Fibroblast of villous mesenchyme (primary cell): ENCODE measurements around the gene C22orf15. TPM values are rescaled to one million over a fixed set of nuclear protein-coding genes. Genes with fewer than 3 reads are reported as not detected.

Experiments
- DNase-seq: peaks from one replicate; pipeline ENCODE4 v3.0.0-alpha.2; 2010; ENCODE audit warnings: low read depth
- H3K4me3 ChIP-seq: 2 replicates; pipeline ENCODE4 v1.5.1; 2011; ENCODE audit warnings: low read depth, mild to moderate bottlenecking, low read length
- total RNA-seq: library from RNA; depleted of rRNA; stranded (reverse); fragments of >200 nt; gene quantifications from 2 replicates; pipeline ENCODE4 v1.2.3, GENCODE V29; 2012
- TF ChIP-seq, protein P1 (sequence below): IDR thresholded peaks from 2 replicates; pipeline ENCODE4 v1.5.1; 2012; ENCODE audit warnings: low read depth, mild to moderate bottlenecking, low read length; ENCODE audit not compliant: insufficient read depth

The C22orf15 gene
- total RNA-seq, 1 donor = 0.43 TPM

DNA sequence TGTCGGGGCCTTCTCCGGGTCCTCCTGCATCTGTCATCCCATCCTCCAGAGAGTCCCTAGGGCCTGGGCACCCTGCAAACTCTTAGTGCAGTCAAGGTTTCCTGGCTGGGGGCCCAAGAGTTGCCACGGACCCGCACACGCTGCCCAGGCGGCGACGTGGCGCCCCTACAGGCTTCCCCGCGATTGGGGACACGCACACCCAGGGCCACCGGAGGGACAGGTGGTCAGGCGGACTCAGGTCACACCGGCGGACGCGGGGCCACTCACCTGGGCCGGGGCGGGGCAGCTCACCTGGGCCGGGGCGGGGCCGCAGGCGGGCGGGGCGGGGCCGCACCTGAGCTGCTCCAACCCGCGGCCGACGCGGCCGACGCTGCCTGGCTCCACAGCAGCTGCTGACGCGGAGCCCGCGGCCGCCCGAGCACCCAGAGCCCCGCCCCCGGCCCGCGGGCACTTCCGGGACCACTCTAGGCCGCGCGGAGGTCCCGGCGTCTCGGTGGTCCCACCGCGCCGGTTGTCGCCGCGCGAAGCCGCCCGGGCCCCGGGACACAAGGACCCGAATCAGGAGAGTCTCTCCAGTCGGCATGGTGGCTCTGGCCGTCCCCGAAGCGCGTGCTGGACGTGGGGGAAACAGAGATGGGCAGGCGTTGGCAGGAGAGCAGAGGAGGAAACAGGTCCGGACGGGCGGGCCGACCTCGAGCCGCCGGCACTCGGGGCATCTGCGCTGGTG lies 11.9 kb upstream of the C22orf15 start, which contains the start of gene ZNF70:
Gene ZNF70, minus strand, starts transcription at position 399 of the 727 bp plus-strand sequence. CDS start 5,972 bp downstream, outside the sequence.
- TF ChIP-seq, protein P1, sequence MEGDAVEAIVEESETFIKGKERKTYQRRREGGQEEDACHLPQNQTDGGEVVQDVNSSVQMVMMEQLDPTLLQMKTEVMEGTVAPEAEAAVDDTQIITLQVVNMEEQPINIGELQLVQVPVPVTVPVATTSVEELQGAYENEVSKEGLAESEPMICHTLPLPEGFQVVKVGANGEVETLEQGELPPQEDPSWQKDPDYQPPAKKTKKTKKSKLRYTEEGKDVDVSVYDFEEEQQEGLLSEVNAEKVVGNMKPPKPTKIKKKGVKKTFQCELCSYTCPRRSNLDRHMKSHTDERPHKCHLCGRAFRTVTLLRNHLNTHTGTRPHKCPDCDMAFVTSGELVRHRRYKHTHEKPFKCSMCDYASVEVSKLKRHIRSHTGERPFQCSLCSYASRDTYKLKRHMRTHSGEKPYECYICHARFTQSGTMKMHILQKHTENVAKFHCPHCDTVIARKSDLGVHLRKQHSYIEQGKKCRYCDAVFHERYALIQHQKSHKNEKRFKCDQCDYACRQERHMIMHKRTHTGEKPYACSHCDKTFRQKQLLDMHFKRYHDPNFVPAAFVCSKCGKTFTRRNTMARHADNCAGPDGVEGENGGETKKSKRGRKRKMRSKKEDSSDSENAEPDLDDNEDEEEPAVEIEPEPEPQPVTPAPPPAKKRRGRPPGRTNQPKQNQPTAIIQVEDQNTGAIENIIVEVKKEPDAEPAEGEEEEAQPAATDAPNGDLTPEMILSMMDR = peak; percentile 29
- DNase-seq = peak; percentile 84
- peak within 1 kb of the TSS; percentile 89 for H3K4me3 ChIP-seq

DNA sequence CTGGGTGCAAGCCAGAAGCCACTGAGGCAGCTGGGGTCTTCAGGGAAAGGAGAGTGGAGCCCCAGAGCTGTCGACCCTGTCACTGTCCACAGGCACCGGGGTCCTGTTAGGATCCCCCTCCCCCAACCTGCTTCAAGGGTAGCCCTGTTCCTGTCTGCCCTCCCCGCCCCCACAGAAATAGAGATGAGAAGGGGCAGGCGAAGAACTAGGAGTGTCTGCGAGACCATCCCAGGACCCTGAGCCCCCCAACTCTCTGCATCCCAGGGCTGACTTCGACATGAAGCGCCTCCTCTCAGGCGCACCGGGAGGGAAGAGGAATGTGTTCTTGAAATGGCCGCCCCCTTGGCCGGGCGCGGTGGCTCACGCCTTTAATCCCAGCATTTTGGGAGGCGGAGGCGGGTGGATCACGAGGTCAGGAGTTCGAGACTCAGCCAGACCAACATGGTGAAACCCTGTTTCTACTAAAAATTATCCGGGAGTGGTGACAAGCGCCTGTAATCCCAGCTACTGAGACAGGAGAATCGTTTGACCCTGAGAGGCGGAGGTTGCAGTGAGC lies 11.3 kb upstream of the C22orf15 start:
- H3K4me3 ChIP-seq = peak overlapping the region; percentile 89
- no peak for DNase-seq
- TF ChIP-seq, protein P1 = no peak

DNA sequence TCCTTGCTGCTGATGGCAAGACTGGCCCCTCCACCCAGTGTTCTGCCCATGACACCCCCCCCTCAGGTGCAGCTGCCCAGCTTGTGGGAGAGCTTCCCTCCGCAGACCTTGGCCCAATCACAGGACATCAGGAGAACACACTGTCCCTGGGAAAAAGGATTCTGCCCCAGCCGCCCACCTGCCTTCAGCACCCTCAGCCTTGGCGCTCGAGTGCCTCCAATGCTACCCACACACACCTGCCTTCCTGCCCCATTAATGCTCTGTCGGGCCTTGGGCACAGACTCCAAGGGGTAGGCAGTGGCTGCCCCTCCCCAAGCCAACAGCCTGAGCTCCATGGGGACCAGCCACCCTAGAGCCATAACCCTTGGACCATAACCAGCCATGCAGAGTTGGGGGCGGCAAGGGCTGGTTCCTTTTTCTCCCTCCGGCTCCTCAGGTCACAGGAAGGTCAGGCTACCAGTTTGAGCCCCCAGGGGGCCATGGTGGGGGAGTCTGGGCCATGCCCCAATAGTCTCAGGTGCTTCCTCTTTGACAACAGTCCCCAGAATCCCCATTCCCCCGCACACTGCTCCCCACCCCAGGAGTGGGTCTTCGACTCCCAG lies 10.6 kb upstream of the C22orf15 start:
- no peak overlapping the region for H3K4me3 ChIP-seq
- DNase-seq = no peak
- TF ChIP-seq, protein P1 = no peak

DNA sequence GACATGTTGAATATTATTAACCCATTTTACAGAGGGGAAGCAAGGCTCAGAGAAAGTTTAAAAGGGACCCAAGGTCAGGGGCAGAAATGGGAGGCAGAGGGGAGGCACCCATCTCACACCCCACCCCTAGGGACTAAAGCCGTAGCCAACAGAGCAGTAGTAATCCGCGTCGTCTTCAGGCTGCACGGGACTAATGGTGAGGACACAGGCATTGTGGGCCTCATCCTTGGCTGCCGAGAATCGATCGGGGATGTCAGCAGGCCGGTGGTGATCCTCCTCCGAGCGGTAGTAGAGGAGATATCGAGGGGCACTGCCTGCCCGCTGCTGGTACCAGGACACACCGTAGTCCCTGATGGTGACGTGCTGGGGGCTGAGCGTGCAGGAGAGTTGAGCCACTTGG lies 10.0 kb upstream of the C22orf15 start:
- TF ChIP-seq, protein P1 = no peak
- DNase-seq = no peak
- H3K4me3 ChIP-seq = no peak overlapping the region

DNA sequence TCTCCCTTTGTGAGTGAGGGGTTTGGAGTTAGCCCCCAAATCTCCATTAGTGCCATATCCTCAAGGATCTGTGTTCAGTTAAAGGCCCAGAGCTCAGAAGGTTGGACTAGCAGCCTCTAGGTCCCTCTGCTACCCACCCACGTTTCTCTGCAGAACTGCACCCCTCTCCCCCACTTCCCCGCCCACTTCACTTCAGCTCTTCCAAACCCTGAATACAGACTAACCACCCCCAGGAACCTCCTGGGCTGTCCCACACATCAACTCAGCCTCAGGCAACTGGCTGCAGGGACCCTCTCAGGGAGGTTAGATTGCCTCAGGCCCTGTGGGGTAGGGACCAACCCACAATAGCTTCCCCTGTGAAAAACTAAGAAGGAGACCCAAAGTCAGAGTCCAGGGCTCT lies 9.4 kb upstream of the C22orf15 start:
- TF ChIP-seq, protein P1 = no peak
- no peak for DNase-seq
- H3K4me3 ChIP-seq = no peak overlapping the region

DNA sequence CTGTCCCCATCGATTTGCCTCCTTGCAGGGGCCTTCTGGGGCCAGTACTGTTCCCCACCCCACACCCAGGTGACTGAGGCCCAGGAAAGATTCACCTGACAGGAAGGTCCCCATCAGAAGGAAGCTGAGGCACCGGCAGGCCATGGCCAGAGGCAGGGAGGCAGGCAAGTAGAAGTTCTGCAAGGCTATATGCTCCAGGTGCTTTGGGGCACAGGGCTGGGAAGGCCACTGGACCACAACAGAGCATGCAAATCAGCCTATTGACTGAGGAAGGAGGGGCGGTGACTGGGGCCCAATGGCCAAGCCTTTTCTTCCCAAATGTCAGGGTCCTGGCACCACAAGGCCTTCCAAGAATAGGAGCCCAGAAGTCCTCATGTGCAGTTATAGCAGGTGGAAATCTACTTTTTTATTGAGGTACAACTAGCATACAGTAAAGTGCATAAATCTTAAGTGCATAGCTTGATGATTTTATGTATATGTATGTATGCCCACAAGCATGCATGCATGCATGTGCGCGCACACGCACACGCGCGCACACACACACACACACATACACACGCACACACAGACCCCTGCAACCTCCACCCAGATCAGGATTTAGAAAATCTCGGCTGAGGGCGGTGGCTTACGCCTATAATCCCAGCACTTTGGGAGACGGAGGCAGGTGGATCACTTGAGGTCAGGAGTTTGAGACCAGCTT lies 8.4 kb upstream of the C22orf15 start, which contains the start of gene VPREB3:
Gene VPREB3, minus strand, starts transcription at position 206 of the 700 bp plus-strand sequence. Its CDS starts 62 bp downstream, at position 144.
- TF ChIP-seq, protein P1 = no peak
- DNase-seq = no peak
- no peak within 1 kb of the TSS for H3K4me3 ChIP-seq
